AG04449 (cell line): ENCODE results near the gene KCNF1.

Source experiments
- CTCF ChIA-PET: fragments of 350-600 bp; formaldehyde crosslinking; extraction: SDS; loops from one replicate; lab custom pipeline; 2021; ENCODE audit warnings: antibody characterized with exemption; lab: Yijun Ruan, JAX
- POLR2A ChIA-PET: fragments of 400-600, 350-600 bp; formaldehyde crosslinking; extraction: SDS; loops from one replicate; lab custom pipeline; 2020; ENCODE audit warnings: antibody characterized with exemption, inconsistent platforms; lab: Yijun Ruan, JAX
- DNase-seq: peaks from one replicate; pipeline ENCODE4 v3.0.0-alpha.2; 2010; ENCODE audit warnings: low read depth, low spot score
- H3K4me3 ChIP-seq: 2 replicates; pipeline ENCODE4 v1.5.1; 2011; ENCODE audit warnings: low read depth, mild to moderate bottlenecking, control low read depth, low read length
- CTCF ChIP-seq: IDR thresholded peaks from one replicate; pipeline ENCODE4 v1.5.1; 2011; ENCODE audit warnings: mild to moderate bottlenecking, moderate library complexity, low read length, control low read depth, inconsistent platforms; ENCODE audit not compliant: insufficient read depth; ENCODE audit errors: missing control alignments

Gene KCNF1

GRCh38 chr2:10873171-10873570 is 38.6 kb upstream of the KCNF1 start:
- no peak overlapping the region for H3K4me3 ChIP-seq
- no peak for TF ChIP-seq CTCF
- ChIA-PET CTCF (interaction anchor here (1.4 kb wide), 1 partner anchor 41 kb away, joined by 4 read pairs; no protein-coding TSS in a partner anchor), POLR2A (no interaction called here)
- no peak for DNase-seq

GRCh38 chr2:10873790-10874437 is 37.8 kb upstream of the KCNF1 start:
- CTCF ChIA-PET, result interaction anchor here (0.7 to 1.5 kb wide), 3 partner anchors 16 to 251 kb away, joined by 3 read pairs; no protein-coding TSS in a partner anchor
- no peak overlapping the region for H3K4me3 ChIP-seq
- peak; percentile 10 for DNase-seq
- no peak for TF ChIP-seq CTCF
- POLR2A ChIA-PET, result no interaction called here

- DNase-seq, result no peak
- no peak overlapping the region for H3K4me3 ChIP-seq
- ChIA-PET CTCF (interaction anchor here (1.1 to 1.5 kb wide), 2 partner anchors 43 to 250 kb away, joined by 3 to 8 read pairs; no protein-coding TSS in a partner anchor), POLR2A (no interaction called here)
- no peak for TF ChIP-seq CTCF
Observed at GRCh38 chr2:10875126-10875525, 36.6 kb upstream of the KCNF1 start.

- CTCF ChIA-PET, result interaction anchor here (1.0 to 1.6 kb wide), 2 partner anchors 38 to 41 kb away, joined by 3 to 5 read pairs; no protein-coding TSS in a partner anchor
- H3K4me3 ChIP-seq, result no peak overlapping the region
- POLR2A ChIA-PET, result no interaction called here
- no peak for TF ChIP-seq CTCF
- no peak for DNase-seq
Observed at GRCh38 chr2:10876394-10876793, 35.3 kb upstream of the KCNF1 start.

- no peak overlapping the region for H3K4me3 ChIP-seq
- CTCF ChIA-PET, result interaction anchor here (0.8 to 1.7 kb wide), 3 partner anchors 12 to 248 kb away, joined by 3 to 6 read pairs (median 5); no protein-coding TSS in a partner anchor
- POLR2A ChIA-PET, result no interaction called here
- TF ChIP-seq CTCF, result no peak
- DNase-seq, result no peak
Observed at GRCh38 chr2:10876963-10877362, 34.8 kb upstream of the KCNF1 start.

GRCh38 chr2:10877651-10878111 is 34.1 kb upstream of the KCNF1 start:
- no peak for DNase-seq
- no peak for TF ChIP-seq CTCF
- ChIA-PET CTCF (interaction anchor here (1.2 to 1.7 kb wide), 3 partner anchors 43 to 247 kb away, joined by 3 to 6 read pairs (median 5); no protein-coding TSS in a partner anchor), POLR2A (no interaction called here)
- no peak overlapping the region for H3K4me3 ChIP-seq
